ENCODE measurements around the gene SCN9A.
"Not testable (repeated sequence)": the region's sequence is repeated elsewhere in the genome, so short reads cannot be mapped to it uniquely, and the experiment has no call there.

Gene SCN9A

GRCh38 chr2:166239548-166239947 is 136.2 kb downstream of the SCN9A start:
- DNase-seq: no peak

GRCh38 chr2:166238176-166238575 is 137.6 kb downstream of the SCN9A start:
- DNase-seq: no peak

GRCh38 chr2:166234112-166234846 is 141.5 kb downstream of the SCN9A start:
- no peak for DNase-seq

DNA sequence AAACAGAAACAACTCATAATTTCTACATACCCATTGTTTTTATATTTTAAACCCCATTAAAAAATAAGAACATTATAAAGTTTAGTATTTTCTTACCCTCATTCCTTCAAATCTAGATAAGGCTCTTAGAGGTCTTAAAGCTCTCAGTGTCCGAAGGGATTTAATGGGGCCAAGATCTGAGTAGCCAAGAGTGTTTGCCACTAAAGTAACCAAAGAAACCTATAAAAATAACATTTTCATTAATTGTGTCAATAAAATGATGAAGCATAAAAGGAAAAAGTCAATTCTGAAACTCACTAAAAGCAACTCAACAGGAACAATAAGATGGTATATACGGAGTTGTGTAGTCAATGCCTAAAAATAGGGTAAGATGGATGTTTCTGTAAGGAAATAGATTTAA is 142.5 kb downstream of the SCN9A start:
- no peak for DNase-seq

DNA sequence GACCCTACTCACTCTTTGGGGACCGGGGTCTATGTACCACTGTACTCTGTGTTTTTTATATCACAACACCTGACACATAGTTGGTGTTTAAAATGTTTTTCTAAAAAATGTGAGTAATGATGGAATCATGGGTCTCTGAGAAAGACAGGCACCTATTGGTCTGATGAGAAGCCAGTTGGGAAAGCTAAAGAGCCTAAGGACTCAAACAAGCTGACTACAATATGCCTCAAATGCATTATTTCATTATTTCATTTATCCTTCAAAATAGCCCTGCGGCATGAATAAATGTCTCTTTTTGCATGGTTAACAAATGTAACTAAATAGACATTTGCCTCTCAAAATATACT is 145.0 kb downstream of the SCN9A start:
- DNase-seq: no peak

- no peak for DNase-seq
These were observed 145.6 kb downstream of the SCN9A start for GRCh38 chr2:166230024-166230723.

GRCh38 chr2:166229678-166230023 is 146.1 kb downstream of the SCN9A start:
- no peak for DNase-seq

- no peak for DNase-seq
These were observed 151.5 kb downstream of the SCN9A start for GRCh38 chr2:166224197-166224596.

- no peak for DNase-seq
These were observed 152.4 kb downstream of the SCN9A start for GRCh38 chr2:166223298-166223697.

- no peak for DNase-seq
These were observed 164.7 kb downstream of the SCN9A start for GRCh38 chr2:166211079-166211478.

GRCh38 chr2:166209944-166210343 is 165.8 kb downstream of the SCN9A start:
- not testable (repeated sequence) for DNase-seq

DNA sequence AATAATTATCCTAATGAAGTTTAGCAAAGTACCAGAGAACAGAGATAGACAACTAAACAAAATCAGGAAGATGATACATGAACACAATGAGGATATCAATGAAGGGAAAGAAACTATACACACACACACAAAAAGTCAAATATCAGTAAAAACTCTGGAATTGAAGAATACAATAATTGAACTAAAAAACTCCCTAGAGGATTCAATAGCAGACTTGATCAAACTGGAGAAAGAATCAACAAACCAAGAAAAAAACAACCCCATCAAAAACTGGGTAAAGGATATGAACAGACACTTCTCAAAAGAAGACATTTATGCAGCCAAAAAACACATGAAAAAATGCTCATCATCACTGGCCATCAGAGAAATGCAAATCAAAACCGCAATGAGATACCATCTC is 166.4 kb downstream of the SCN9A start:
- DNase-seq: not testable (repeated sequence)

DNA sequence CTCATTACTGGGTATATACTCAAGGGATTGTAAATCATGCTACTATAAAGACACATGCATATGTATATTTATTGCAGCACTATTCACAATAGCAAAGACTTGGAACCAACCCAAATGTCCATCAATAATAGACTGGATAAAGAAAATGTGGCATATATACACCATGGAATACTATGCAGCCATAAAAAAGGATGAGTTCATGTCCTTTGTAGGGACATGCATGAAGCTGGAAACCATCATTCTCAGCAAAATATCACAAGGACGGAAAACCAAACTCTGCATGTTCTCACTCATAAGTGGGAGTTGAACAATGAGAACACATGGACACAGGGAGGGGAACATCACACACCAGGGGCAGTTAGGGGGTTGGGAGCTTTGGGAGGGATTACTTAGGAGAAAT is 169.6 kb downstream of the SCN9A start:
- not testable (repeated sequence) for DNase-seq

GRCh38 chr2:166202778-166203177 is 173.0 kb downstream of the SCN9A start:
- no peak for DNase-seq

DNA sequence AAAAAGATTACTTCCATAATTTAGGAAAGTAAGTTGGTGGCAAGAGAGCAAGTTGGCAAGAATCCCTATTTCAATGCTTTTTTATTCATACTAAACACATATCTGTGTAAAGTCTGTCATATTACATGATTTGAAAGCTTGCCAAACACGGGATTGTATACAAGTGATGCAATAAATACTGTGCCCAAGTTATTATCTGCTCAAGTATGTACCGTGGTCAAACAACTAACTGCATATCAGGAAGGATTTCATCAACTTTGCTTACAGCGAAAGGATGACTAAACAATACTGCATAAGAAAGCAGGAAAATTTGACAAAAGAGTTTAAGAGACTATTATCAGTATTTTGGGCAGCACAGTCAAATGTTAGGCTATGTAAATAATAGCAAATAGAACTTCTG is 178.3 kb downstream of the SCN9A start:
- DNase-seq: no peak

- no peak for DNase-seq
These were observed 182.3 kb downstream of the SCN9A start for GRCh38 chr2:166193407-166193806.

GRCh38 chr2:166188084-166188483 is 187.7 kb downstream of the SCN9A start:
- DNase-seq: no peak

DNA sequence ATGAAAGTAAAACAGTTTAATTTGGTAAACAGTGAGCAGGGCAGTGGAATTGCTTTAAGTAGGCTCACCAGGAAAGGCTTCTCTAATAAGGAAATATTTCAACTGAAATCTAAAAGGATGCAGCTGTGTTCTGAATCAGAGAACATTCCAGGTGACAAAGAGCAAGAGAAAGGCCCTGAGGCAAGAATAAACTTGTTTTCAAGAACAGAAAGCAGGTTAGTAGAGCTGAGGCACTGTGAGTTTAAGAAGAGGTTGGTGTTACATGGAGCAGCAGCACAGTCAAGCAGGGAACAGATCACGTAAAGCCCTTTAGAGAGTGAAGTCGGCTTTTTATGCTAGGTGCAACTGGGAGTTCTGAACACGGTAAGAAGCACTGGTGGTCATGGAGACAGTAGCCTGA is 191.0 kb downstream of the SCN9A start:
- DNase-seq: no peak

DNA sequence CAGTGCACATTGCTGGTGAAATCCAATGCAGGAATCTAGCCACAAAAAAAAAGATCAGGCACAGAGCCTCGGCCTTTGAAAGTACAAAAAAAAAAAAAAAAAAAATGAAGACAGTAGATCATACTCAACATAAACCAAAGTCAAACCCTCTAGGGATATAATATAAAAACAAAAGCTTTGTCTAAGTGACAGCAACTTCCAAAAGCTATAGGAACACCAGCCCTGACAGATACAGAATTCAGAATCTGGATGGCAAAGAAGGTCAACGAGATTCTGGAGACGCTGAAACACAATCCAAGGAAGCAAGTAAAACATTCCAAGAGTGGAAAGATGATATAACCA is 194.0 kb downstream of the SCN9A start:
- DNase-seq: no peak

GRCh38 chr2:166180951-166181812 is 194.6 kb downstream of the SCN9A start:
- peak; percentile 10 for DNase-seq

GRCh38 chr2:166179201-166179600 is 196.5 kb downstream of the SCN9A start:
- no peak for DNase-seq

- DNase-seq: no peak
These were observed 202.5 kb downstream of the SCN9A start for GRCh38 chr2:166173263-166173662.

DNA sequence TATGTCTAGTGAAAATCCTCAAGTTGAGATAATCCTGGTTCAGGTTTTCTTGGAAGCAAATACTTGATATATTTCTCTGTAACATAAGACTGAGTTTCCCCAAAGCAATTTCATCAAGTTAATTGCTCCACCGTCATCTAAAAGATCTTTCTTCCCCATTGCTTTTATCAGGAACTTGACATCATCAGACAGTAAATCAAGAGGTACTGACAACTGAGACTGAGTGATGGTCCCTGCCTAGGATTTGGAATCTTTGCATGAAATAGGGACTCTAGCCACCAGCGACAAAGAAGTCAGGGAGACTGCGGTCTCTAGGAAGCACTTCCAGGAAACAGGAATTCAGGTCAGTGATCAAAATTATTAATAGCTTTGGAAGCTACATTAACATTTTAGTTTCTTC is 204.5 kb downstream of the SCN9A start:
- DNase-seq: no peak

DNA sequence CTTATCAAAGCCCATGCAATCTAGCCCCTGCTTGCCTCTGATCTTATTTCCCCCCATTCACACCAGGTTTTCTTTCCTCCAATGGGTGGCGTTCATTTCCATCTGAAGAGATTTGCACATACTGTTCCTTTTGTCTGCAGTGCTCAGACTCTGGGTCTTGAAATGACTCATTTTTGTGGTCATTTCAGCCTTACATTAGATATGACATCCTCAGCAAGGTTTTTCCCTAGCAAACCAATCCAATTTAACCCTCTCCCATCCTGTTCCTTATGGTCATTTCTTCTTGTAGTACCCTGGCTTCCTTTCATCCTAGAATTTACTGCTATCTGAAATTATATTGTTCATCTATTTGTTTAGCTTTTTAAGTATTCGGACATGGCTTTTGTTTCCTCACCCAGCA is 205.4 kb downstream of the SCN9A start:
- no peak for DNase-seq
